Measurements from ENCODE around the gene LRRC57. TPM values are rescaled to one million over a fixed set of nuclear protein-coding genes. Genes with fewer than 3 reads are reported as not detected.

Gene LRRC57
- total RNA-seq, 2 experiments from 2014 or later: 28.2 to 30.4 TPM

Other genes starting within 250 kb of the LRRC57 start
- gene CAPN3, start 189.3 kb downstream of the LRRC57 start, total RNA-seq: 1 to 10 TPM; 2.5 to 2.9 TPM
- gene ZNF106, start 57.7 kb downstream of the LRRC57 start, total RNA-seq: 10 to 100 TPM; 42.2 to 43.3 TPM
- gene SNAP23, start 53.2 kb downstream of the LRRC57 start, total RNA-seq: 10 to 100 TPM; 49.0 to 54.2 TPM
- gene HAUS2, start within 50 bp of the LRRC57 start, total RNA-seq: 10 to 100 TPM; 42.2 to 44.7 TPM
- 10 to 100 TPM; 12.8 to 13.0 TPM for gene STARD9, start 26.8 kb upstream of the LRRC57 start, total RNA-seq
- gene CDAN1, start 188.3 kb upstream of the LRRC57 start, total RNA-seq: 10 to 100 TPM; 21.6 to 25.0 TPM